ENCODE data around the gene STRIP2. TPM values are rescaled to one million over a fixed set of nuclear protein-coding genes. Genes with fewer than 3 reads are reported as not detected.
A peak's percentile ranks its signal among the peaks of the same experiment; 100 is the strongest.

Gene STRIP2
- total RNA-seq, 3 donors from 2014 or later (not counting 1 experiment from before 2014, with no cell fraction given), result 1.7 to 2.3 (median 2.1) TPM

GRCh38 chr7:129489491-129489890 is 55.3 kb downstream of the STRIP2 start:
- no peaks in the 10 kb centered on the region for H3K4me1 Mint-ChIP-seq
- no peaks in the 10 kb centered on the region for H3K36me3 Mint-ChIP-seq
- no peak for TF ChIP-seq CTCF (IDR thresholded peaks at IDR 0.05)
- Histone ChIP-seq H3K4me1 (ENCODE audit: control insufficient read depth, insufficient read depth, low read length) (no peaks in the 10 kb centered on the region), H3K36me3 (ENCODE audit: control insufficient read depth, insufficient read depth, low read length) (no peaks in the 10 kb centered on the region), H3K9me3 (ENCODE audit: control insufficient read depth, insufficient read depth, low read length) (no peaks in the 10 kb centered on the region), H3K27ac (ENCODE audit: low read length) (no peak overlapping the region), H3K27me3 (ENCODE audit: control insufficient read depth, insufficient read depth, low read length) (no peaks in the 10 kb centered on the region), H3K4me3 (ENCODE audit: low read length) (no peak overlapping the region)
- intact Hi-C loops (cut with micrococcal nuclease), result no loop called here
- DNase-seq (no peak), ATAC-seq (no peak)
- H3K27me3 Mint-ChIP-seq (ENCODE audit: low read depth in 2 of 2), result peaks cover 0 to 3% of the 10 kb centered on the region in 2 donors
- WGBS (ENCODE audit: insufficient coverage), result 100% methylated on average over 2 of the region's 3 CpGs
- no peaks in the 10 kb centered on the region for H3K9me3 Mint-ChIP-seq
- H3K4me3 Mint-ChIP-seq, result no peak overlapping the region
- no peak overlapping the region for H3K27ac Mint-ChIP-seq

GRCh38 chr7:129492391-129492790 is 58.2 kb downstream of the STRIP2 start:
- no peak for ATAC-seq
- no peak overlapping the region for H3K27ac ChIP-seq (ENCODE audit: low read length)
- intact Hi-C loops (cut with micrococcal nuclease), result loop anchor here (5.0 kb wide), 1 partner anchor 145 kb away; no protein-coding TSS in a partner anchor
- WGBS (ENCODE audit: insufficient coverage), result 85% methylated on average over 2 of the region's 2 CpGs
- H3K27me3 ChIP-seq (ENCODE audit: control insufficient read depth, insufficient read depth, low read length), result no peaks in the 10 kb centered on the region
- peaks cover 9% of the 10 kb centered on the region for H3K4me1 ChIP-seq (ENCODE audit: control insufficient read depth, insufficient read depth, low read length)
- H3K9me3 ChIP-seq (ENCODE audit: control insufficient read depth, insufficient read depth, low read length), result no peaks in the 10 kb centered on the region
- H3K27me3 Mint-ChIP-seq (ENCODE audit: low read depth in 2 of 2), result peaks cover 0 to 3% of the 10 kb centered on the region in 2 donors
- no peaks in the 10 kb centered on the region for H3K9me3 Mint-ChIP-seq
- no peaks in the 10 kb centered on the region for H3K36me3 ChIP-seq (ENCODE audit: control insufficient read depth, insufficient read depth, low read length)
- DNase-seq, result no peak
- H3K4me3 Mint-ChIP-seq, result no peak overlapping the region
- no peak overlapping the region for H3K4me3 ChIP-seq (ENCODE audit: low read length)
- H3K27ac Mint-ChIP-seq, result no peak overlapping the region
- no peak for TF ChIP-seq CTCF (IDR thresholded peaks at IDR 0.05)
- no peaks in the 10 kb centered on the region for H3K36me3 Mint-ChIP-seq
- H3K4me1 Mint-ChIP-seq, result peaks cover 9 to 11% of the 10 kb centered on the region in 2 donors

- WGBS (ENCODE audit: insufficient coverage), result no CpG with 5 or more reads among the region's 1 CpG
- no peak overlapping the region for H3K4me3 Mint-ChIP-seq
- H3K36me3 Mint-ChIP-seq, result no peaks in the 10 kb centered on the region
- DNase-seq (peak in 1 of 2 donors; percentile 43), ATAC-seq (peak; percentile 38 to 64 (median 59))
- no peak overlapping the region for H3K27ac Mint-ChIP-seq
- Histone ChIP-seq H3K36me3 (ENCODE audit: control insufficient read depth, insufficient read depth, low read length) (no peaks in the 10 kb centered on the region), H3K27ac (ENCODE audit: low read length) (peak overlapping the region; percentile 48), H3K4me3 (ENCODE audit: low read length) (no peak overlapping the region), H3K4me1 (ENCODE audit: control insufficient read depth, insufficient read depth, low read length) (peaks cover 9% of the 10 kb centered on the region), H3K27me3 (ENCODE audit: control insufficient read depth, insufficient read depth, low read length) (no peaks in the 10 kb centered on the region), H3K9me3 (ENCODE audit: control insufficient read depth, insufficient read depth, low read length) (no peaks in the 10 kb centered on the region)
- intact Hi-C loops (cut with micrococcal nuclease), result loop anchor here (5.0 kb wide), 1 partner anchor 144 kb away; no protein-coding TSS in a partner anchor
- H3K4me1 Mint-ChIP-seq, result peaks cover 17 to 18% of the 10 kb centered on the region in 2 donors
- TF ChIP-seq CTCF (IDR thresholded peaks at IDR 0.05), result peak; percentile 14
- peaks cover 0 to 3% of the 10 kb centered on the region in 2 donors for H3K27me3 Mint-ChIP-seq (ENCODE audit: low read depth in 2 of 2)
- no peaks in the 10 kb centered on the region for H3K9me3 Mint-ChIP-seq
These were observed 59.3 kb downstream of the STRIP2 start for GRCh38 chr7:129493555-129493954.

GRCh38 chr7:129494041-129494440 is 59.8 kb downstream of the STRIP2 start:
- no peaks in the 10 kb centered on the region for H3K9me3 Mint-ChIP-seq
- WGBS (ENCODE audit: insufficient coverage), result 67% methylated on average over 5 of the region's 5 CpGs
- no peaks in the 10 kb centered on the region for H3K36me3 Mint-ChIP-seq
- Histone ChIP-seq H3K4me3 (ENCODE audit: low read length) (no peak overlapping the region), H3K9me3 (ENCODE audit: control insufficient read depth, insufficient read depth, low read length) (no peaks in the 10 kb centered on the region), H3K27me3 (ENCODE audit: control insufficient read depth, insufficient read depth, low read length) (no peaks in the 10 kb centered on the region), H3K27ac (ENCODE audit: low read length) (peak overlapping the region; percentile 48), H3K36me3 (ENCODE audit: control insufficient read depth, insufficient read depth, low read length) (no peaks in the 10 kb centered on the region), H3K4me1 (ENCODE audit: control insufficient read depth, insufficient read depth, low read length) (peaks cover 9% of the 10 kb centered on the region)
- DNase-seq, result peak in 1 of 2 donors; percentile 44
- no peak for TF ChIP-seq CTCF (IDR thresholded peaks at IDR 0.05)
- H3K4me3 Mint-ChIP-seq, result no peak overlapping the region
- no peak overlapping the region for H3K27ac Mint-ChIP-seq
- peaks cover 17 to 18% of the 10 kb centered on the region in 2 donors for H3K4me1 Mint-ChIP-seq
- intact Hi-C loops (cut with micrococcal nuclease), result loop anchor here (5.0 kb wide), 1 partner anchor 143 kb away; no protein-coding TSS in a partner anchor
- no peak for ATAC-seq
- H3K27me3 Mint-ChIP-seq (ENCODE audit: low read depth in 2 of 2), result peaks cover 0 to 3% of the 10 kb centered on the region in 2 donors

All from natural killer cell (primary cell).